Measurements from ENCODE around the gene NR3C1.
"Not testable (repeated sequence)": the region's sequence is repeated elsewhere in the genome, so short reads cannot be mapped to it uniquely, and the experiment has no call there.

DNA sequence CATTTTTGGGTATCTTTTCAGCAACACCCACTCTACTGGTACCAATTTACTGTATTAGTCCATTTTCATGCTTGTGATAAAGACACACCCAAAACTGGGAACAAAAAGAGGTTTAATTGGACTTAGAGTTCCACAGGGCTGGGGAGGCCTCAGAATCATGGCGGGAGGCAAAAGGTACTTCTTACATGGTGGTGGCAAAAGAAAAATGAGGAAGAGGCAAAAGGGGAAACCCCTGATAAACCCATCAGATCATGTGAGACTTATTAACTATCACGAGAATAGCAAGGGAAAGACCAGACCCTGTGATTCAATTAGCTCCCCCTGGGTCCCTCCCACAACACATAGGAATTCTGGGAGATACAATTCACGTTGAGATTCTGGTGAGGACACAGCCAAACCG, 78.4 kb downstream of the NR3C1 start:
- TF ChIP-seq, protein P1, sequence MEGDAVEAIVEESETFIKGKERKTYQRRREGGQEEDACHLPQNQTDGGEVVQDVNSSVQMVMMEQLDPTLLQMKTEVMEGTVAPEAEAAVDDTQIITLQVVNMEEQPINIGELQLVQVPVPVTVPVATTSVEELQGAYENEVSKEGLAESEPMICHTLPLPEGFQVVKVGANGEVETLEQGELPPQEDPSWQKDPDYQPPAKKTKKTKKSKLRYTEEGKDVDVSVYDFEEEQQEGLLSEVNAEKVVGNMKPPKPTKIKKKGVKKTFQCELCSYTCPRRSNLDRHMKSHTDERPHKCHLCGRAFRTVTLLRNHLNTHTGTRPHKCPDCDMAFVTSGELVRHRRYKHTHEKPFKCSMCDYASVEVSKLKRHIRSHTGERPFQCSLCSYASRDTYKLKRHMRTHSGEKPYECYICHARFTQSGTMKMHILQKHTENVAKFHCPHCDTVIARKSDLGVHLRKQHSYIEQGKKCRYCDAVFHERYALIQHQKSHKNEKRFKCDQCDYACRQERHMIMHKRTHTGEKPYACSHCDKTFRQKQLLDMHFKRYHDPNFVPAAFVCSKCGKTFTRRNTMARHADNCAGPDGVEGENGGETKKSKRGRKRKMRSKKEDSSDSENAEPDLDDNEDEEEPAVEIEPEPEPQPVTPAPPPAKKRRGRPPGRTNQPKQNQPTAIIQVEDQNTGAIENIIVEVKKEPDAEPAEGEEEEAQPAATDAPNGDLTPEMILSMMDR (IDR thresholded peaks at IDR 0.05): not testable (repeated sequence)
- TF ChIP-seq POLR2A (IDR thresholded peaks at IDR 0.05): not testable (repeated sequence)
